ENCODE results near the gene SLC25A12.

DNA sequence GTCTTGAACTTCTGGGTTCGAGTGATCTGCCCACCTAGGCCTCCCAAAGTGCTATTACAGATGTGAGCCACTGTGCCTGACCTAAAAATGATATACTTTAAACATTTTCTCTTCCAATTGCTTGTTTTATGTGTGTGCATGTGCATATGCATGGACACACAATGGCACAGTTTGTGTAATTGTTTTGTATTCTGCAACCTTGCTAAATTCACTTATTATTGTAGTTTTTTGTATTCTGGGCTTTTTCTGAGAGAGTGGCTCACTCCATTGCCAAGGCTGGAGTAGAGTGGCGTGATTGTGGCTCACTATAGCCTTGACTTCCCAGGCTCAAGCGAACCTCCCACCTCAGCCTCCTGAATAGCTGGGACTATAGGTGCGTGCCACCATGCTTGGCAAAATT, 36.3 kb upstream of the SLC25A12 start:
- TF ChIP-seq POLR2A (IDR thresholded peaks at IDR 0.05): no peak
- TF ChIP-seq, protein P1, sequence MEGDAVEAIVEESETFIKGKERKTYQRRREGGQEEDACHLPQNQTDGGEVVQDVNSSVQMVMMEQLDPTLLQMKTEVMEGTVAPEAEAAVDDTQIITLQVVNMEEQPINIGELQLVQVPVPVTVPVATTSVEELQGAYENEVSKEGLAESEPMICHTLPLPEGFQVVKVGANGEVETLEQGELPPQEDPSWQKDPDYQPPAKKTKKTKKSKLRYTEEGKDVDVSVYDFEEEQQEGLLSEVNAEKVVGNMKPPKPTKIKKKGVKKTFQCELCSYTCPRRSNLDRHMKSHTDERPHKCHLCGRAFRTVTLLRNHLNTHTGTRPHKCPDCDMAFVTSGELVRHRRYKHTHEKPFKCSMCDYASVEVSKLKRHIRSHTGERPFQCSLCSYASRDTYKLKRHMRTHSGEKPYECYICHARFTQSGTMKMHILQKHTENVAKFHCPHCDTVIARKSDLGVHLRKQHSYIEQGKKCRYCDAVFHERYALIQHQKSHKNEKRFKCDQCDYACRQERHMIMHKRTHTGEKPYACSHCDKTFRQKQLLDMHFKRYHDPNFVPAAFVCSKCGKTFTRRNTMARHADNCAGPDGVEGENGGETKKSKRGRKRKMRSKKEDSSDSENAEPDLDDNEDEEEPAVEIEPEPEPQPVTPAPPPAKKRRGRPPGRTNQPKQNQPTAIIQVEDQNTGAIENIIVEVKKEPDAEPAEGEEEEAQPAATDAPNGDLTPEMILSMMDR (IDR thresholded peaks at IDR 0.05): no peak
